NCI-H146 treated with DMSO at 0.1 percent for 48 hours (cell line): ENCODE measurements around the gene NEU3.
A peak's percentile ranks its signal among the peaks of the same experiment; 100 is the strongest.
"Not testable (repeated sequence)": the region's sequence is repeated elsewhere in the genome, so short reads cannot be mapped to it uniquely, and the experiment has no call there.

Experiments
- DNase-seq: peaks from one replicate; lab custom pipeline; 2025; ENCODE audit not compliant: unreplicated experiment; lab: John Stamatoyannopoulos, UW

NEU3 gene, protein sequence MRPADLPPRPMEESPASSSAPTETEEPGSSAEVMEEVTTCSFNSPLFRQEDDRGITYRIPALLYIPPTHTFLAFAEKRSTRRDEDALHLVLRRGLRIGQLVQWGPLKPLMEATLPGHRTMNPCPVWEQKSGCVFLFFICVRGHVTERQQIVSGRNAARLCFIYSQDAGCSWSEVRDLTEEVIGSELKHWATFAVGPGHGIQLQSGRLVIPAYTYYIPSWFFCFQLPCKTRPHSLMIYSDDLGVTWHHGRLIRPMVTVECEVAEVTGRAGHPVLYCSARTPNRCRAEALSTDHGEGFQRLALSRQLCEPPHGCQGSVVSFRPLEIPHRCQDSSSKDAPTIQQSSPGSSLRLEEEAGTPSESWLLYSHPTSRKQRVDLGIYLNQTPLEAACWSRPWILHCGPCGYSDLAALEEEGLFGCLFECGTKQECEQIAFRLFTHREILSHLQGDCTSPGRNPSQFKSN

GRCh38 chr11:74988541-74989259, at the start of gene NEU3:
Gene NEU3 (plus strand): TSS chr11:74988933. CDS start chr11:74989061, 128 bp downstream.
- DNase-seq, result peak; percentile 79

DNA sequence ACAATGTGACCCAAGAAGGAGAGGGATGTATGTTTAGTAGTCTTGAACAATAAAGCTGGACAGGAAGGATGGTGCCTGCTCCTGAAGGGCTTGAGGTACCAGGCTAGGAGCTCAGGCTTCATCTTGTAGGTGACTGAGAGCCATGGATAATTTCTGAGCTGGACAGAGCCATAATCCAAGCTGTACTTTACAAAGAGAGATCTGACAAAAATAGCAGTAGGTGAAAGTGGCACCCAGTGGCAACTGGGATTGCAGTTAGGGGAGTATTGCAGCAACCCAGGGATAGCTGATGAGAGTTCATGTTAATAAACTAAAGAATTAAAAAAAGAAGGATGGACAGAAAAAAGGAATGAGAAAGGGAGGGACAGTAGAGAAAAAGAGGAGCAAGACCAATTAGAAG, 47.2 kb upstream of the NEU3 start:
- no peak for DNase-seq

DNA sequence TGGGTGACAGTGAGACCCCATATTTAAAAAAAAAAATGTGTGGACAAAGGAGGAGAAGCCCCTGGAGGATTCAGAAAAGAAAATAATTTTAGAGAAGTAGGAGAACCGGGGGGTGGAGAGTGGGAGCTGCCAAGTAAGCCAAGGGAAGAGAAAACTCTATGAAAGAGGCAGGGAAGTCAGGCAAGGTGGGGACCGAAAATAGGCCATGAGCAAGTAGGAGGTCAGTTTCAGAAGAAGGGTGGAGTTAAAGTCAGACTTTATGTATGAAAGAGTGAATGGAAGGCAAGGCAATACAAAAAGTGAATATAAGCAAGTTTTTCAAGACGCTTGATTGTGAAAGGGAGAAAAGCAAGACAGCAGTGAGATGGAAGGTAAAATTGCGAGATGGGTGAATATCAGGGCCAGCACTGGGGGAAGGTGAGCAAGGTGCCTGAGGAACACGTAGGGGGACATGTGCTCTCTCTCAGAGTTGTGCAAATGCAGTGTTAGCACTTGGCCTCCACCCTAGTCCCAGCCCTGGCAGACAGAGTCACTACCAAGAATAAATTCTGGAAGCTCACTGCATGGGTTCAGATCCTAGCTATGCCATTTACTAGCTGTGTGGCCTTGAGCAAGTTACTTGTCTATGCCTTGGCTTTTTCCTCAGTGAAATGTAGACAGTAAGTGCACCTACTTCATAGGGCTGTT, 46.5 kb upstream of the NEU3 start:
- DNase-seq, result no peak

- no peak for DNase-seq
Measured at GRCh38 chr11:74948546-74948897, 40.2 kb upstream of the NEU3 start.

GRCh38 chr11:74948898-74949752, 39.6 kb upstream of the NEU3 start, which contains the start of the genes SPCS2 and XRRA1:
Gene SPCS2 (plus strand): TSS chr11:74949266. CDS start chr11:74949286, 20 bp downstream.
Gene XRRA1 (minus strand): TSS chr11:74949091. CDS start chr11:74940878, 8,213 bp downstream.
- DNase-seq, result peak; percentile 92

- DNase-seq, result no peak
Measured at GRCh38 chr11:74949753-74950137, 39.0 kb upstream of the NEU3 start.

DNA sequence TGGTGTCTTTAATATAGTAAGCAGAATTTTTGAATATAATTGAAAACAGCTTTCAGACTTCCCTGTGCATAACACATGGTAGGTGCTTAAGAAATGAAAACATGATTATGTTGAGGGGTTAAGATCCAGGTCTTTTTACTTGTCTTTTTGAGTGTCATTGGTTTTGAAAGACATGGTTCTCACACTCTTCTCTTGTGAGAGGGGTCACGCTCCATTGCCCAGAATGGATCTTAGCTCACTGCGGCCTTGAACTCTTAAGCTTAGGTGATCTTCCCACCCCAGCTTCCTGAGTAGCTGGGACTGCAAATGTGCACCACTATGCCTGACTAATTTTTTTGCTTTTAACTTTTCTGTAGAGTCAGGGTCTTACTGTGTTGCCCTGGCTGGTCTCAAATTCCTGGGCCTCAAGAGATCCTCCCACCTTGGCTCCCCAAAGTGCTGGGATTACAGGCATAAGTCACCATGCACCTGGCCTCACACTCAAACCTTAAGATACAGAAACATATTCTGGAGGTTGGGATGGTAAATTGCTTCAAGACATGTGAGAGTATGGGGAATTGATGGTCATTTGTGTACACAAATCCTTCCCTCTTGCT, 38.3 kb upstream of the NEU3 start:
- no peak for DNase-seq

- no peak for DNase-seq
Measured at GRCh38 chr11:74951226-74951625, 37.5 kb upstream of the NEU3 start.

- DNase-seq, result no peak
Measured at GRCh38 chr11:74952752-74953151, 36.0 kb upstream of the NEU3 start.

GRCh38 chr11:74953451-74953850, 35.3 kb upstream of the NEU3 start:
- DNase-seq, result no peak

GRCh38 chr11:74954199-74954598, 34.5 kb upstream of the NEU3 start:
- DNase-seq, result no peak

DNA sequence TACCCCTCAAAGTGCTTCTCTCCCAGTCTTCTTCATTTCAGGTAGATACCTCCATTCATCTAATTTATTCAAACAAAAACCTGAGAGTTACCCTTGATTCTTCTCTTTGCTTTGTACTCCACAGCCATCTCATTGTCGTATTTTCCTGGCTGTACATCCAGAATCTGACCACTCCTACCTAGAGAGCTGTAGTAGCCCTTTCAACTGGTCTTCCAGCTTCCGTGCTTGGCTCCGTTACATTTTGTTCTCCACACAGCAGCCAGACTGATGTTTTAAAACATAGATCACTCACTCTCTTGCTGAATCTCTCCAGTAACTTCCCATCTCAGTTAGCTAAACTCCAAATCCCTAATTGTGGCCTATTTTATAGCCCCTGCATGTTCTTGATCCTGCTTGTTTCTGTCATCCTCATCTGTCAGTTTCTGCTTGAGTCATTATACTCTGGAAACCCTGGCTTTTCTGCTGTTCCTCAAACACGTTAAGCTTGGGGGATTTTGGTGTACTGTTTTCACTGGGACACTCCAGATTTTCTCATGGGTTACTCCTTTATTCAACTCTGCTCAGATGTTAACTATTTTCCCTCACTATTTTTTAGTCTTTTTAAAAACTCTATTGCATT, 32.2 kb upstream of the NEU3 start:
- no peak for DNase-seq

GRCh38 chr11:74957937-74958629, 30.6 kb upstream of the NEU3 start:
- no peak for DNase-seq

GRCh38 chr11:74960128-74960527, 28.6 kb upstream of the NEU3 start:
- DNase-seq, result not testable (repeated sequence)

DNA sequence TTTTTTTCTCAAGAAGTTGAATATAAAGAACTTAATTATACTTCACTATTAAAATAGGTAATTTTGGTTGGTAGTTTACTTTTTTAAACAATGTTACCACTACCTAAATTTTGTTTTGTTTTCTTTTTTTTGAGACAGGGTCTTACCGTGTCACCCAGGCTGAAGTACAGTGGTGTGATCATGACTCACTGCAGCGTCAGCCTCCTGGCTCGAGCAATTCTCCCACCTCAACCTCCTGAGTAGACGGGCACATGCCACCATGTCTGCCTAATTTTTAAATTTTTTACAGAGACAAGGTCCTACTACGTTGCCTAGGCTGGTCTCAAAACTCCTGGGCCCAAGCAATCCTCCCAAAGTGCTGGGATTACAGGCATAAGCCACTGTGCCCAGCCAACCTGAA, 22.1 kb upstream of the NEU3 start:
- no peak for DNase-seq

DNA sequence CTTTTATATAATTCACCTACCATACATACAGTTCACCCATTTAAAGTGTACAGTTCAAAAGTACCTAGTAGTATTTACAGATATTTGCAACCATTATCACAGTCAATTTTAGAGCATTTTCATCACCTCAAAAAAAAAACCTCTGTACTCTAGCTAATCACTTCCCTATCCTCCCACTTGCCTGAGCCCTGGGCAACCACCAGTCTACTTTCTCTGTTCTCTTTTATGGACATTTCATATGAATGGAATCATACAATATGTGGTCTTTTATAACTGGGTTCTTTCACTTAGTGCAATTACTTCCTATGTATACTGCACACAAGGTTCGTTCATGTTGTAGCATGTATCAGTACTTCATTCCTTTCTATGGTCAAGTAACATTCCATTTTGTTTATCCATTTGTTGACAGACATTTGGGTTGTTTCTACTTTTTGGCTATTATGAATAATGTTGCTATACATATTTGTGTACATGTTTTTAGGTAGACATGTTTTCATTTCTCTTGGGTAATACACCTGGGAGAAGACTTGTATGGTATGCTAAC, 17.8 kb upstream of the NEU3 start:
- DNase-seq, result no peak

- no peak for DNase-seq
Measured at GRCh38 chr11:74971424-74971823, 17.3 kb upstream of the NEU3 start.

DNA sequence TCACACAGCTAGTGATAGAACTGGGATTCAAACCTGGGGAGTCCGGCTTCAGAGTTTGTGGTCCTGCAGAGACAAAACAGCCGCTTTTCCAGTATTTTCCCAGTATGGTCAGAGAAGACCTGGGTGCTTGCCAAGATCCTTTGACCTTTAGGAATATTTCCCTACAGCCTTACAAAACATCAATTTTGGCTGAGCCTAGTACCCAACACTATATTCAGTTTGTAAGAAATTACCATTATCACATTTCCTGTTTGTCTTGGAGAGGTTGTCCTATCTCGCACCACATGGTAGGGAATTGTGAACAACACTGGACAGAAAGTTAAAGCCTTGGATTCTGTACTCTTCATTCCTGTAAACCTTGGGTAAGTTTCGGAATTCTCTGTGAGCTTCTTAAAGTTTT, 10.7 kb upstream of the NEU3 start:
- no peak for DNase-seq

GRCh38 chr11:74980634-74981033, 8.1 kb upstream of the NEU3 start:
- no peak for DNase-seq
